Measurements from ENCODE around the gene RNF103. TPM values are rescaled to one million over a fixed set of nuclear protein-coding genes. Genes with fewer than 3 reads are reported as not detected.

Gene RNF103
- total RNA-seq = 25.5 and 27.9 TPM in 2 replicates

DNA sequence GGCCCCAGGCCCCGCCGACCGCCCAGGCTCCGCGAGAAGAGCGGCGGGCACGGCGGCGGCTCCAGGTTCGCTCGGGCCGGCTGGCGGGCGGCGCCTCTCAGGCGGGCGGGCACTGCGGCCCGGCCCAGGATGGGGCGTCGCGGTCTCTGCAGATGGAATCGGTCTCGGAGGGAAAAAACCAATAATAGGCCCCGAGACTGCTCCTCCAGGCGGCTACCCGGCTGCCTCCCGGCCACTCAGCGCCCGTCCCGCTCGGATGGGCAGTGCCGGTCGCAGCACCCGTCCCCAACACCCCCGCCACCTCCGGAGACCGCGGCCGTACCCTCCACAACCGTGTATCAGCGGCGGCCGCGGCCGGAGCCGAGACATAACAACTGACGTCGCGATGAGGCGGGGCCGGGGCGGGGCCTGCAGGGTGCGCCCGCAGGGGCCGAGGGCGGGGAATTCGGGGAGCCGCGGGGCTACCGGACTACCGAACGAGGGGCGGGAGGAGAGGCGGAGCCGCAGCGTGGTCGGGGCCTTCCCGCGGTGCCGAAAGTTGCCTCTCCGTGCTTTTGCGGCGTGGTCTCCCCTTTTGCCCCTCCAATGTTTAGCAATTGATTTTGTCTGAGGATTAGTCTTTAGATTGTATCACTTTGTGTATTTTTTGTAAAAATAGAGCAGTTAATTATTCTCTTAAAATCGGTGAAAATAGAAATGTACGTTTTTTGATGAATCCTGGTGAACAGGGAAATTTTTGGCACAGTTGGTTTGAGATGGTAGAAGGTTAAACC, at the start of gene RNF103:
RNF103 (minus strand) TSS at position 372 of the 773 bp plus-strand sequence. CDS start 979 bp downstream, outside the sequence.

GRCh38 chr2:86562922-86563649, 60.6 kb downstream of the RNF103 start, which contains the start of gene CHMP3:
CHMP3 (minus strand) TSS chr2:86563443; CDS start chr2:86563348, 95 bp downstream.

Other genes starting within 250 kb of the RNF103 start
- gene KDM3A, start 182.5 kb downstream of the RNF103 start, total RNA-seq = 28.7 and 48.0 TPM in 2 replicates
- gene CHMP3, start 60.4 kb downstream of the RNF103 start, total RNA-seq = 66.5 and 78.6 TPM in 2 replicates
- gene RMND5A, start 96.4 kb upstream of the RNF103 start, total RNA-seq = 13.6 and 21.4 TPM in 2 replicates
- gene CD8A, start 167.0 kb upstream of the RNF103 start, total RNA-seq = not detected in 2 replicates
- not detected in 2 replicates for gene CD8B, start 238.0 kb upstream of the RNF103 start, total RNA-seq

All from hair follicle dermal papilla cell (primary cell).